Fibroblast of lung (primary cell): ENCODE measurements around the gene MLPH.

ENCODE experiments used
- EZH2 ChIP-seq: IDR thresholded peaks from 2 replicates; pipeline ENCODE4 v1.5.1; 2012; ENCODE audit warnings: low read length, control low read depth, mild to moderate bottlenecking; ENCODE audit errors: missing control alignments
- TF ChIP-seq, protein P1 (sequence below), 2 donors: IDR thresholded peaks in 1 of 2; conservative IDR thresholded peaks in 1 of 2; 1 replicate in 1 of 2; 2 replicates in 1 of 2; pipeline ENCODE4 v1.5.1; 2011 to 2012; ENCODE audit warnings: low read length in 2 of 2, control low read depth in 1 of 2, inconsistent platforms in 1 of 2, low read depth in 1 of 2, mild to moderate bottlenecking in 1 of 2

DNA sequence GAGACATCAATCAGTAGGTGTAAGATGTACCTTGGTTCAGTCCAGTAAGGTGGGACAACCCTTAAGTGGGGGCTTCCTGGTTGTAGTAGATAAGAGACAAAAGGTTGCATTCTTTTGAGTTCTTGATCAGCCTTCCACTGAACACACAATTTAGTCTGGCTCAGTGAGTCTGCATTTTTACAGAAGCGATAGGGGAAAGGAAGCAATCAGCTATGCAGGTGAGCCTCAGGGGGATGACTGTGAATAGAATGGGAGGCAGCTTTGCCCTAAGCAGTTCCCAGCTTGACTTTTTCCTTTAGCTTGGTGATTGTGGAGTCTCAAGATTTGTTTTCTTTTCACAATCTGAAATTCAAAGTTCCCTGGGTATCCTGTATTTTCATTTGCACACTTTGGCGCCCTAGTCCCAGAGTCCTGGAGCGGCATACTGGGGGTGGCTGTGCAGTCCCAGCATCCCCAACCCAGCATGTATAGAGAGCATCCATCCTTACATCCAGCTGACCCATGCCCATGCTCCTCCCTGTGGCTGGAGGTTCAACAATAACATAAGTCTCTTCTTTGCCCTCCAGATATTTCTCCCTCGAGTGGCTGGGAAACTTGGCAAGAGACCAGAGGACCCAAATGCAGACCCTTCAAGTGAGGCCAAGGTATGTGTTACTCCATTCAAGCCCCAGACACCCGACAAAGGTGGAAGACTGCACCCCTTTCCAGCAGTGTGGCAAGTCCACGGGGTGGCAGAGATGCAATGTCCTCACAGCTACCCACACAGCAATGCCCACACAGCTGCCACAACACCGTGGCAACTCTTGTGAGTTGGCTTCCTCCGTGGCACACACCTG is 59.2 kb downstream of the MLPH start:
- TF ChIP-seq, protein P1, sequence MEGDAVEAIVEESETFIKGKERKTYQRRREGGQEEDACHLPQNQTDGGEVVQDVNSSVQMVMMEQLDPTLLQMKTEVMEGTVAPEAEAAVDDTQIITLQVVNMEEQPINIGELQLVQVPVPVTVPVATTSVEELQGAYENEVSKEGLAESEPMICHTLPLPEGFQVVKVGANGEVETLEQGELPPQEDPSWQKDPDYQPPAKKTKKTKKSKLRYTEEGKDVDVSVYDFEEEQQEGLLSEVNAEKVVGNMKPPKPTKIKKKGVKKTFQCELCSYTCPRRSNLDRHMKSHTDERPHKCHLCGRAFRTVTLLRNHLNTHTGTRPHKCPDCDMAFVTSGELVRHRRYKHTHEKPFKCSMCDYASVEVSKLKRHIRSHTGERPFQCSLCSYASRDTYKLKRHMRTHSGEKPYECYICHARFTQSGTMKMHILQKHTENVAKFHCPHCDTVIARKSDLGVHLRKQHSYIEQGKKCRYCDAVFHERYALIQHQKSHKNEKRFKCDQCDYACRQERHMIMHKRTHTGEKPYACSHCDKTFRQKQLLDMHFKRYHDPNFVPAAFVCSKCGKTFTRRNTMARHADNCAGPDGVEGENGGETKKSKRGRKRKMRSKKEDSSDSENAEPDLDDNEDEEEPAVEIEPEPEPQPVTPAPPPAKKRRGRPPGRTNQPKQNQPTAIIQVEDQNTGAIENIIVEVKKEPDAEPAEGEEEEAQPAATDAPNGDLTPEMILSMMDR (conservative IDR thresholded peaks at IDR 0.05 in 1 of 2, IDR thresholded peaks at IDR 0.05 in 1 of 2; ENCODE audit: low read depth in 1 of 2, low read length in 2 of 2): no peak
- no peak for TF ChIP-seq EZH2
